Stimulated activated naive CD8-positive, alpha-beta T cell treated with anti-CD3 and anti-CD28 coated beads, Interleukin-15, amount 100 ng/mL, for 72 hours (primary cell): ENCODE measurements around the gene PTRHD1.
"Not testable (repeated sequence)": the region's sequence is repeated elsewhere in the genome, so short reads cannot be mapped to it uniquely, and the experiment has no call there.

Source experiments
- ATAC-seq: fragments of 150-1000 bp; cut with Tn5 transposase; 2 replicates; pipeline ENCODE4 v1.10.0; 2021; ENCODE audit warnings: mild to moderate bottlenecking, moderate library complexity
- DNase-seq, 2 donors: peaks; one replicate each; pipeline ENCODE4 v3.0.0; 2021 to 2022
- H3K27ac Mint-ChIP-seq, 2 donors: one replicate each; pipeline ENCODE4 v1.8.0; 2022; ENCODE audit warnings: mild to moderate bottlenecking in 2 of 2, mixed read lengths in 2 of 2, moderate library complexity in 2 of 2
- H3K27me3 Mint-ChIP-seq: one replicate; pipeline ENCODE4 v1.8.0; 2022; ENCODE audit warnings: mixed read lengths
- H3K4me1 Mint-ChIP-seq: one replicate; pipeline ENCODE4 v1.8.0; 2022; ENCODE audit warnings: mild to moderate bottlenecking, mixed read lengths
- H3K4me3 Mint-ChIP-seq, 2 donors: one replicate each; pipeline ENCODE4 v1.8.0; 2022; ENCODE audit warnings: mild to moderate bottlenecking in 2 of 2, mixed read lengths in 2 of 2, moderate library complexity in 1 of 2
- H3K9me3 Mint-ChIP-seq, 2 donors: one replicate each; pipeline ENCODE4 v1.8.0; 2022; ENCODE audit warnings: mixed read lengths in 2 of 2

Gene PTRHD1

GRCh38 chr2:24800487-24800886 lies 7.3 kb upstream of the PTRHD1 start:
- not testable (repeated sequence) for H3K27ac Mint-ChIP-seq, H3K27me3 Mint-ChIP-seq, H3K9me3 Mint-ChIP-seq, H3K4me3 Mint-ChIP-seq, DNase-seq, ATAC-seq
- H3K4me1 Mint-ChIP-seq, result peaks cover 23% of the 10 kb centered on the region

- H3K27me3 Mint-ChIP-seq, result no peaks in the 10 kb centered on the region
- no peak for ATAC-seq
- H3K4me3 Mint-ChIP-seq, result no peak overlapping the region
- H3K9me3 Mint-ChIP-seq, result no peaks in the 10 kb centered on the region
- no peak overlapping the region for H3K27ac Mint-ChIP-seq
- H3K4me1 Mint-ChIP-seq, result peaks cover 32% of the 10 kb centered on the region
- DNase-seq, result no peak
These were observed 4.5 kb upstream of the PTRHD1 start for GRCh38 chr2:24797644-24798043.

- Mint-ChIP-seq H3K9me3 (no peaks in the 10 kb centered on the region), H3K4me3 (peak overlapping the region; percentile 97 to 98), H3K4me1 (peaks cover 48% of the 10 kb centered on the region), H3K27me3 (no peaks in the 10 kb centered on the region), H3K27ac (peak overlapping the region; percentile 100)
- ATAC-seq (no peak), DNase-seq (peak in 1 of 2 donors; percentile 3)
These were observed 707 bp upstream of the PTRHD1 start for GRCh38 chr2:24793761-24794435.

- peaks cover 44% of the 10 kb centered on the region for H3K4me1 Mint-ChIP-seq
- H3K27ac Mint-ChIP-seq, result peak overlapping the region; percentile 100
- ATAC-seq, result no peak
- no peaks in the 10 kb centered on the region for H3K9me3 Mint-ChIP-seq
- H3K4me3 Mint-ChIP-seq, result peak overlapping the region; percentile 97 to 98
- no peak for DNase-seq
- no peaks in the 10 kb centered on the region for H3K27me3 Mint-ChIP-seq
These were observed 683 bp downstream of the PTRHD1 start for GRCh38 chr2:24792542-24792873.

GRCh38 chr2:24791452-24791851 lies 1.7 kb downstream of the PTRHD1 start:
- Mint-ChIP-seq H3K27ac (no peak overlapping the region), H3K27me3 (no peaks in the 10 kb centered on the region), H3K9me3 (no peaks in the 10 kb centered on the region), H3K4me1 (peaks cover 33% of the 10 kb centered on the region), H3K4me3 (peak overlapping the region in 1 of 2 donors; percentile 15)
- DNase-seq, result no peak
- no peak for ATAC-seq

GRCh38 chr2:24788816-24789215 lies 4.4 kb downstream of the PTRHD1 start:
- Mint-ChIP-seq H3K27ac (no peak overlapping the region), H3K4me3 (no peak overlapping the region), H3K27me3 (no peaks in the 10 kb centered on the region), H3K4me1 (peaks cover 17% of the 10 kb centered on the region), H3K9me3 (no peaks in the 10 kb centered on the region)
- ATAC-seq (no peak), DNase-seq (no peak)

GRCh38 chr2:24787532-24787931 lies 5.7 kb downstream of the PTRHD1 start:
- Mint-ChIP-seq H3K4me3 (no peak overlapping the region), H3K27me3 (no peaks in the 10 kb centered on the region), H3K27ac (no peak overlapping the region), H3K4me1 (peaks cover 16% of the 10 kb centered on the region), H3K9me3 (no peaks in the 10 kb centered on the region)
- DNase-seq (no peak), ATAC-seq (no peak)

- DNase-seq (no peak), ATAC-seq (no peak)
- H3K27ac Mint-ChIP-seq, result no peak overlapping the region
- H3K4me3 Mint-ChIP-seq, result no peak overlapping the region
- peaks cover 0 to 3% of the 10 kb centered on the region in 2 donors for H3K9me3 Mint-ChIP-seq
- peaks cover 5% of the 10 kb centered on the region for H3K27me3 Mint-ChIP-seq
- no peaks in the 10 kb centered on the region for H3K4me1 Mint-ChIP-seq
These were observed 7.4 kb downstream of the PTRHD1 start for GRCh38 chr2:24785671-24786321.

GRCh38 chr2:24783641-24784040 lies 9.6 kb downstream of the PTRHD1 start:
- Mint-ChIP-seq H3K9me3 (peaks cover 0 to 6% of the 10 kb centered on the region in 2 donors), H3K4me1 (no peaks in the 10 kb centered on the region), H3K27ac (no peak overlapping the region), H3K4me3 (no peak overlapping the region), H3K27me3 (peaks cover 8% of the 10 kb centered on the region)
- no peak for ATAC-seq
- DNase-seq, result no peak

GRCh38 chr2:24779116-24779515 lies 14.1 kb downstream of the PTRHD1 start:
- H3K27ac Mint-ChIP-seq, result no peak overlapping the region
- no peak for DNase-seq
- ATAC-seq, result no peak
- peaks cover 0 to 6% of the 10 kb centered on the region in 2 donors for H3K9me3 Mint-ChIP-seq
- H3K4me3 Mint-ChIP-seq, result no peak overlapping the region
- H3K4me1 Mint-ChIP-seq, result no peaks in the 10 kb centered on the region
- H3K27me3 Mint-ChIP-seq, result peaks cover 8% of the 10 kb centered on the region

GRCh38 chr2:24774373-24774772 lies 18.8 kb downstream of the PTRHD1 start:
- H3K4me1 Mint-ChIP-seq, result no peaks in the 10 kb centered on the region
- H3K27me3 Mint-ChIP-seq, result no peaks in the 10 kb centered on the region
- H3K9me3 Mint-ChIP-seq, result no peaks in the 10 kb centered on the region
- DNase-seq (no peak), ATAC-seq (no peak)
- H3K4me3 Mint-ChIP-seq, result no peak overlapping the region
- H3K27ac Mint-ChIP-seq, result no peak overlapping the region

- Mint-ChIP-seq H3K9me3 (no peaks in the 10 kb centered on the region), H3K4me1 (no peaks in the 10 kb centered on the region), H3K27ac (no peak overlapping the region), H3K4me3 (no peak overlapping the region), H3K27me3 (no peaks in the 10 kb centered on the region)
- ATAC-seq, result no peak
- DNase-seq, result no peak
These were observed 21.2 kb downstream of the PTRHD1 start for GRCh38 chr2:24771764-24772586.

GRCh38 chr2:24771061-24771460 lies 22.1 kb downstream of the PTRHD1 start:
- Mint-ChIP-seq H3K4me3 (no peak overlapping the region), H3K4me1 (peaks cover 9% of the 10 kb centered on the region), H3K9me3 (no peaks in the 10 kb centered on the region), H3K27me3 (no peaks in the 10 kb centered on the region), H3K27ac (peak overlapping the region in 1 of 2 donors; percentile 85)
- ATAC-seq (no peak), DNase-seq (no peak)

- no peak overlapping the region for H3K27ac Mint-ChIP-seq
- peaks cover 9% of the 10 kb centered on the region for H3K4me1 Mint-ChIP-seq
- DNase-seq (no peak), ATAC-seq (no peak)
- H3K9me3 Mint-ChIP-seq, result no peaks in the 10 kb centered on the region
- H3K27me3 Mint-ChIP-seq, result no peaks in the 10 kb centered on the region
- no peak overlapping the region for H3K4me3 Mint-ChIP-seq
These were observed 24.6 kb downstream of the PTRHD1 start for GRCh38 chr2:24768601-24769000.

- Mint-ChIP-seq H3K9me3 (no peaks in the 10 kb centered on the region), H3K27ac (no peak overlapping the region), H3K4me1 (peaks cover 9% of the 10 kb centered on the region), H3K27me3 (no peaks in the 10 kb centered on the region), H3K4me3 (no peak overlapping the region)
- DNase-seq (no peak), ATAC-seq (no peak)
These were observed 25.2 kb downstream of the PTRHD1 start for GRCh38 chr2:24768013-24768412.

GRCh38 chr2:24766609-24767008 lies 26.6 kb downstream of the PTRHD1 start:
- H3K27ac Mint-ChIP-seq, result peak overlapping the region; percentile 2 to 47
- H3K9me3 Mint-ChIP-seq, result no peaks in the 10 kb centered on the region
- ATAC-seq (no peak), DNase-seq (no peak)
- no peak overlapping the region for H3K4me3 Mint-ChIP-seq
- no peaks in the 10 kb centered on the region for H3K27me3 Mint-ChIP-seq
- H3K4me1 Mint-ChIP-seq, result peaks cover 9% of the 10 kb centered on the region
